SK-N-SH (cell line): ENCODE results near the gene THBD.

Source experiments
- USF2 ChIP-seq: fragments of 150-350 bp; IDR thresholded peaks from 2 replicates; pipeline ENCODE4 v1.6.1; 2017; ENCODE audit warnings: antibody characterized with exemption, low read length, low read depth, borderline replicate concordance
- TF ChIP-seq, protein P1 (sequence below): fragments of 200-600 bp; sonication (generic); IDR thresholded peaks from 2 replicates; pipeline ENCODE4 v1.6.1; 2017; ENCODE audit warnings: antibody characterized with exemption, mild to moderate bottlenecking, moderate library complexity

DNA sequence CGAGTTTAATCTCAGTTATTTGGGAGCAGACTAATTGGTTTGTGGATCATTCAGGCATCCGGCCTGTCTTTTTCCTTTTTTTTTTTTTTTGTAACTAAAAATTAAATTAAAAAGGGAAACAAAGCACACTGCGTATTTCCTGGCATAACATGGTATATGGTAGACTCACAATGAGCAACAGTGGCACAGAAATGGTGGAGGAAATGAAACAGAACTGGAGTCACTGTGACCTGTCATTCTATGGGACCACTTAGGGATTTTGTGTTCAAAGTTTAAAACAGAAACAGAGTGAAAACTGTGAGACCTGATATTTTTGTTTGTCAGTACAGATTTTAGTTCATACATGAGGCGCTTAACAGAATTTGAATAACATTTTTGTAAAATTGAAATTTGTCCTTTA is 41.4 kb upstream of the THBD start:
- TF ChIP-seq USF2, result no peak
- TF ChIP-seq, protein P1, sequence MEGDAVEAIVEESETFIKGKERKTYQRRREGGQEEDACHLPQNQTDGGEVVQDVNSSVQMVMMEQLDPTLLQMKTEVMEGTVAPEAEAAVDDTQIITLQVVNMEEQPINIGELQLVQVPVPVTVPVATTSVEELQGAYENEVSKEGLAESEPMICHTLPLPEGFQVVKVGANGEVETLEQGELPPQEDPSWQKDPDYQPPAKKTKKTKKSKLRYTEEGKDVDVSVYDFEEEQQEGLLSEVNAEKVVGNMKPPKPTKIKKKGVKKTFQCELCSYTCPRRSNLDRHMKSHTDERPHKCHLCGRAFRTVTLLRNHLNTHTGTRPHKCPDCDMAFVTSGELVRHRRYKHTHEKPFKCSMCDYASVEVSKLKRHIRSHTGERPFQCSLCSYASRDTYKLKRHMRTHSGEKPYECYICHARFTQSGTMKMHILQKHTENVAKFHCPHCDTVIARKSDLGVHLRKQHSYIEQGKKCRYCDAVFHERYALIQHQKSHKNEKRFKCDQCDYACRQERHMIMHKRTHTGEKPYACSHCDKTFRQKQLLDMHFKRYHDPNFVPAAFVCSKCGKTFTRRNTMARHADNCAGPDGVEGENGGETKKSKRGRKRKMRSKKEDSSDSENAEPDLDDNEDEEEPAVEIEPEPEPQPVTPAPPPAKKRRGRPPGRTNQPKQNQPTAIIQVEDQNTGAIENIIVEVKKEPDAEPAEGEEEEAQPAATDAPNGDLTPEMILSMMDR, result no peak
